WI38 (cell line): Measurements from ENCODE around the gene PKN2.
A peak's percentile ranks its signal among the peaks of the same experiment; 100 is the strongest.

Experiments used
- H3K4me3 ChIP-seq: 2 replicates; pipeline ENCODE4 v1.5.1; 2011; ENCODE audit warnings: low read depth, mild to moderate bottlenecking, control low read depth, low read length
- TF ChIP-seq, protein P1 (sequence below): IDR thresholded peaks from 2 replicates; pipeline ENCODE4 v1.5.1; 2012; ENCODE audit warnings: low read depth, mild to moderate bottlenecking, control low read depth, low read length

Gene PKN2

DNA sequence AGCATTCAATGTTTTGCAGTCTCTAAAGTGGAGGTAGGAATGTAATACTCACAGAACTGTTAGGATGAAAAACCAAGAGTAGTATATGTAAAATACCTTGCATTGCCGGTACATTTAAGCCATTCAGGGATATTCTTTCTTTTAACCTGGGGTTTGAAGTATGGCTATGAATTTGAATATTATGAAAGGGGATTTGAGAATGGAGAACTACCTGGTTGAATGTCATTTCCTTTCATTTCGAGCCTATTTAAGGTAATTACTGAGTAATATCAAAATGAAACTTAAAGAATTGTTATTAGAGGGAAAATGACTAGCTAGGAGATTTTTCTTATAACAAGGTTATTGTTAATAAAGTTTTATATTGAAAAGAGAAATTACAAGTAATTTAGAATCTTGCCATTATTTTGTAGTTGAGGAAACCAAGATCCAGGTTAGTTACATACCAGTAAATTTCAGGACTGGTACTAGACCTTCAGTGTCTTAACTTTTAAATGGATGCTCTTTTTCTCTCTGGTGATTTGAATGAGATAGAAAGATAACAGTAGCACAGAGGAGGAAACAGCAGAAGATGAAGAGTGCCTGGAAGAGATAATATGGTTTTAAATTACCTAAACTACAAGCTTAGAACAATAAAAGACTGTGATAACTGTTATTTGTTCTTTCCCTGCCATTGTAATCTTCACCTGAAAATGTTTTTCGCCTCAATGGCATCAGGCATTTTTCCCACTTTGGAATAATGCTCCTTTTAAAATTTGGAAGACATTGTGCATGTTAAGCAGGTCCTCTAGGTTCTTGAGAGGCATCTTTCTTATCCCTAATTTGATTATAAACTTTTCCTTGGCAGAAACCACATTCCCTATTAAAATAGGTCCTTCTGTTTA is 103.2 kb downstream of the PKN2 start:
- no peak overlapping the region for H3K4me3 ChIP-seq
- TF ChIP-seq, protein P1, sequence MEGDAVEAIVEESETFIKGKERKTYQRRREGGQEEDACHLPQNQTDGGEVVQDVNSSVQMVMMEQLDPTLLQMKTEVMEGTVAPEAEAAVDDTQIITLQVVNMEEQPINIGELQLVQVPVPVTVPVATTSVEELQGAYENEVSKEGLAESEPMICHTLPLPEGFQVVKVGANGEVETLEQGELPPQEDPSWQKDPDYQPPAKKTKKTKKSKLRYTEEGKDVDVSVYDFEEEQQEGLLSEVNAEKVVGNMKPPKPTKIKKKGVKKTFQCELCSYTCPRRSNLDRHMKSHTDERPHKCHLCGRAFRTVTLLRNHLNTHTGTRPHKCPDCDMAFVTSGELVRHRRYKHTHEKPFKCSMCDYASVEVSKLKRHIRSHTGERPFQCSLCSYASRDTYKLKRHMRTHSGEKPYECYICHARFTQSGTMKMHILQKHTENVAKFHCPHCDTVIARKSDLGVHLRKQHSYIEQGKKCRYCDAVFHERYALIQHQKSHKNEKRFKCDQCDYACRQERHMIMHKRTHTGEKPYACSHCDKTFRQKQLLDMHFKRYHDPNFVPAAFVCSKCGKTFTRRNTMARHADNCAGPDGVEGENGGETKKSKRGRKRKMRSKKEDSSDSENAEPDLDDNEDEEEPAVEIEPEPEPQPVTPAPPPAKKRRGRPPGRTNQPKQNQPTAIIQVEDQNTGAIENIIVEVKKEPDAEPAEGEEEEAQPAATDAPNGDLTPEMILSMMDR = no peak

- TF ChIP-seq, protein P1 = no peak
- no peak overlapping the region for H3K4me3 ChIP-seq
Measured at GRCh38 chr1:88791192-88791591, 107.1 kb downstream of the PKN2 start.

DNA sequence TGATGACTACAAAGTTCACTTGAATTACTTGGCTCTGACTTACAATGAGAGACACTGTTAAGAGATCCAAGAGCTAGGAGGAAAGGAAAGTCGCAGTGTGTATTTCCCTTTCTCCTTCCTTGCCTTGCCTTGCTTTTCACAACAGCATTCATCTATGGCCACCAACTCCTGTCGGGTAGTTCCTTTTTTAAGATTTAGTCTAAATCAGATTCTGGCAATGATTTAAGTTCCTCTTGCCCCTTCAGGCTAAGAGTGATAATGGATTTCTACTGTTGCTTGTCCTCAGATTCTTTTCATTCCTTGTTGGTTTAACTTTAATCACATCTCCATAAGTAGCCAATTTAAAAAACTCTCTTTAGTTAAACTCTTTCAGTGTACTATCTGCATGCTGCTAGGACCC is 115.4 kb downstream of the PKN2 start:
- TF ChIP-seq, protein P1 = no peak
- H3K4me3 ChIP-seq = no peak overlapping the region

DNA sequence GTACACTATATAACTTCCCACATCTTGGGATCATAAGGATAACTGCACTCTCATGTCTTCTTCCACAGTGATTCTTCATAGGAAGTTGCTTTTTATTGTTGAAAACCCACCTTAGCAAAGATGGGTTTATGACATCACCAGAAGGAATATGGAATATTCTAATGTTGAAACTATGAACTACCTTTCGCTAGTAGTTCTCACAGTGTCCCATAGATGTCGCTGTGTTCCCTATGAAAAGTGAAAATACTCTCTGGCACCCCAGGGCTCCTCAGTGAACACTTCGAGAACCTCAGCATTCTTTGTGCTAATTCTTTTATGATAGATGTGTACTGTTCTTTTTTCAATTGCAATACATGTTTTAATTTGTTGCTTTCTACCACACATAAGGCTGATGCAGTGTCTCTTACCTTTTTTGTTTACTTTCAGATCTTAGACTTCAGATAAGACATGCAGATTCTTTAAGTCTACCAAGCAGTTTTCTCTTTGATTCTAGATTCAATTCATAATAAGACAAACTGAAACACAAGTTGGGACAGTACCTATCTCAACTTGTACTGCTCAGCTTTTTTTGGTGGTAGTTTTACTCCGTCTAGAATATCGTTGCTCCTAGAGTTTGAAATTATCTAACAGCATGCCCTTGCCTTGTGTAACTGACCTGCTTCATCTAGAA is 116.4 kb downstream of the PKN2 start:
- H3K4me3 ChIP-seq = no peak overlapping the region
- TF ChIP-seq, protein P1 = peak; percentile 60

GRCh38 chr1:88801575-88802208 is 117.6 kb downstream of the PKN2 start:
- TF ChIP-seq, protein P1 = no peak
- no peak overlapping the region for H3K4me3 ChIP-seq

DNA sequence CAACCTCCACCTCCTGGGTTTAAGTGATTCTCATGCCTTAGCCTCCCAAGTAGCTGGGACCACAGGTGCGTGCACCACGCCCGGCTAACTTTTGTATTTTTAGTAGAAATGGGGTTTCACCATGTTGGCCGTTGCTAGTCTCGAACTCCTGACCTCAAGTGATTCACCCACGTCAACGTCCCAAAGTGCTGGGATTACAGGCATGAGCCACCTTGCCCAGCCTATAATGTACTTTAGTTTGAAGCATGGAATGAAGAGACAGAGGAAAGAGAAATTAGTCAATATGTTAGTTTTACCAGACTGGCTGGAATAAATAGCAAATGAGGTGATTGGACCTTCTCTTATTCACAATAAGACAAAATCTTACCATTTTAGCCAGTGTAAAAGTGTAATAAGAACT is 118.3 kb downstream of the PKN2 start:
- no peak overlapping the region for H3K4me3 ChIP-seq
- TF ChIP-seq, protein P1 = no peak

DNA sequence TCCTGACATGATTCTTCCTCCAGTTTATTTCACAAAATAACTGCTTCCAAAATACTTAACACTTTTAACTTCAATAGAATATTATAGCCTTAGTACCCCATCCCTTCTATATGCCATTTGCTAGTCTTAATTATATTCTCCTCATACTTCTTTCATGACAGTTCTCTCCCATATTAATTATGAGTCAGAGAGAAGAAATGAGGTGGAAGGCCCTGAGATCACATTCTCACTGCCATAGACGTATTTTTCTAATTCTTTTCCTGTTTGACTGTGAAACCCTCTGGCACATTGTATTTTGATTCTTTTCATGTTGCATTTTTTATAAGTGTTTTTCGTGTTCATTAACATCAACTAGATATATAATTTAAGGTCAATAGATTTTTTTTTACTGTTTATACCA is 118.9 kb downstream of the PKN2 start:
- TF ChIP-seq, protein P1 = no peak
- no peak overlapping the region for H3K4me3 ChIP-seq
